Tibial nerve (tissue), 4 donors: Measurements from ENCODE around the gene STK25. TPM values are rescaled to one million over a fixed set of nuclear protein-coding genes. Genes with fewer than 3 reads are reported as not detected.

ENCODE experiments used
- DNase-seq, 2 donors: peaks; one replicate each; pipeline ENCODE4 v3.0.0-alpha.2; 2019; ENCODE audit warnings: low spot score in 2 of 2
- H3K27ac ChIP-seq, 4 donors: fragments of 200-600 bp; sonication (generic) in 3 of 4; one replicate each; pipeline ENCODE4 v1.5.1; 2017 to 2019; ENCODE audit warnings: mild to moderate bottlenecking in 1 of 4
- H3K27me3 ChIP-seq, 2 donors: fragments of 200-600 bp; sonication (generic) in 1 of 2; one replicate each; pipeline versions ENCODE4 v1.5.1 to v1.6.0; 2017 to 2019
- H3K36me3 ChIP-seq, 3 donors: fragments of 200-600 bp; sonication (generic); one replicate each; pipeline ENCODE4 v1.5.1; 2018 to 2019
- H3K4me1 ChIP-seq, 4 donors: fragments of 200-600 bp; sonication (generic) in 3 of 4; one replicate each; pipeline ENCODE4 v1.5.1; 2017 to 2019
- H3K4me3 ChIP-seq, 4 donors: fragments of 200-600 bp; sonication (generic) in 3 of 4; one replicate each; pipeline ENCODE4 v1.5.1; 2017 to 2019; ENCODE audit warnings: mild to moderate bottlenecking in 1 of 4, moderate library complexity in 1 of 4
- H3K9me3 ChIP-seq, 4 donors: fragments of 200-600 bp; sonication (generic) in 3 of 4; one replicate each; pipeline ENCODE4 v1.5.1; 2017 to 2019
- EP300 ChIP-seq, 2 donors: sonication (generic); formaldehyde crosslinking; IDR thresholded peaks; one replicate each; pipeline ENCODE4 v1.6.1; 2017; ENCODE audit warnings: antibody characterized with exemption in 2 of 2, mild to moderate bottlenecking in 1 of 2
- POLR2A ChIP-seq, 2 donors: fragments of 450-650 bp; IDR thresholded peaks; one replicate each; pipeline ENCODE4 v1.6.1; 2017; ENCODE audit warnings: antibody characterized with exemption in 2 of 2, mild to moderate bottlenecking in 2 of 2, moderate library complexity in 2 of 2
- WGBS, 2 donors: methylation state at CpG; one replicate each; pipeline ENCODE4 v1.1.5; 2018; 5-methylcytosine and 5-hydroxymethylcytosine counted together
- total RNA-seq, 4 donors: library from RNA; depleted of rRNA; stranded (reverse); fragments of >200 nt; gene quantifications; one replicate each; pipeline ENCODE4 v1.1.0, GENCODE V29; 2016
- TF ChIP-seq, protein P1 (sequence below), 5 experiments: fragments of 200-600 bp in 3 of 5; fragments of 450-650 bp in 2 of 5; sonication (generic) in 3 of 5; IDR thresholded peaks; one replicate each; pipeline ENCODE4 v1.5.1; 2016 to 2019; ENCODE audit warnings: antibody characterized with exemption in 5 of 5, mild to moderate bottlenecking in 3 of 5, moderate library complexity in 2 of 5

The STK25 gene
- total RNA-seq, 4 donors from 2014 or later, result 234 to 301 (median 275) TPM

DNA sequence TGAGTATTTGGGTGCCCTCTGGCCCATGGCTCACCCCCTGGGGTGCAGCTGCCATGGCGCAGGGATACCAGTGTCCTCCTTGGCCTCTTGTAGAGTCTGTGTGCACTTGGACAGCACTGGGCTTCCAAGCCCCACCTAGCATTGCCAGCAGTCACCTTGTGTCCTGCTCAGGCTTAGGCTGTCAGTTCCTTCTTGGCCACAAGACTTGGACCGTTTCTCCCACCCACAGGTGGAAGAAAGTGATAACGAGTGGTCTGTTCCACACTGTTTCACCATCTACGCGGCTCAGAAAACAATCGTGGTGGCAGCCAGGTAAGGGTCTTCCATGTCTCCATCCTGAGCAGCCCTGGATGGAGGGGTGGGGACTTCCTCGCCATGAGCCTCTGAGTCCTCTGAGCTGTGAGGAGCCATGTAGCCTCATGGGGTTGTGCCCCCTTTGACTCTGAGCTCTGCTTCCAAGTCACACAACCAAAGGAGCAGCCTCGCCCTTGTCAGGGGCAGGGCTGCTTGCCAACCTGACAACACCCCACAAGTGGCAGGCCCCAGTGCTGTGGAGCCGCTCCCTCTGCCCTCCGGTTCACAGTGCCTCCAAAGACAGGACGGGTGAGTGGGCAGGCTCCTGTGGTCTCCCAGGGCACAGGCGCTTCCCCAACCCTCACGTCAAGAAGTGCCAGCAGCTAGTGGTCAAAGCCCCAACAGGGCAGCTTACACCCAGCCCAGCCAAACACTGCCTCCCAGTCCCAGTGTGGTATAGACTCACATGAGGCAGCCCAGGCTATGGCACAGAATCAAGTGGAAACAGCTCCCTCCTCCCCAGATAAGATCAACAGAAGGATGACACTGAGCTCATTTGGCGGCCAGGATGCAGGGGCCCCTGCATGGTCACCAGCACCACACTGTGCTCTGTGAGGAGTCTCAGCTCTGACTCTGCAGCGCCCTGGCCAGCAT lies 18.4 kb downstream of the STK25 start:
- peaks cover 2 to 63% (median 8%) of the 10 kb centered on the region in 3 donors for H3K36me3 ChIP-seq
- H3K4me3 ChIP-seq, result no peak overlapping the region
- no peak overlapping the region for H3K27ac ChIP-seq
- TF ChIP-seq POLR2A (IDR thresholded peaks at IDR 0.05) (no peak), EP300 (IDR thresholded peaks at IDR 0.05) (no peak)
- TF ChIP-seq, protein P1, sequence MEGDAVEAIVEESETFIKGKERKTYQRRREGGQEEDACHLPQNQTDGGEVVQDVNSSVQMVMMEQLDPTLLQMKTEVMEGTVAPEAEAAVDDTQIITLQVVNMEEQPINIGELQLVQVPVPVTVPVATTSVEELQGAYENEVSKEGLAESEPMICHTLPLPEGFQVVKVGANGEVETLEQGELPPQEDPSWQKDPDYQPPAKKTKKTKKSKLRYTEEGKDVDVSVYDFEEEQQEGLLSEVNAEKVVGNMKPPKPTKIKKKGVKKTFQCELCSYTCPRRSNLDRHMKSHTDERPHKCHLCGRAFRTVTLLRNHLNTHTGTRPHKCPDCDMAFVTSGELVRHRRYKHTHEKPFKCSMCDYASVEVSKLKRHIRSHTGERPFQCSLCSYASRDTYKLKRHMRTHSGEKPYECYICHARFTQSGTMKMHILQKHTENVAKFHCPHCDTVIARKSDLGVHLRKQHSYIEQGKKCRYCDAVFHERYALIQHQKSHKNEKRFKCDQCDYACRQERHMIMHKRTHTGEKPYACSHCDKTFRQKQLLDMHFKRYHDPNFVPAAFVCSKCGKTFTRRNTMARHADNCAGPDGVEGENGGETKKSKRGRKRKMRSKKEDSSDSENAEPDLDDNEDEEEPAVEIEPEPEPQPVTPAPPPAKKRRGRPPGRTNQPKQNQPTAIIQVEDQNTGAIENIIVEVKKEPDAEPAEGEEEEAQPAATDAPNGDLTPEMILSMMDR (IDR thresholded peaks at IDR 0.05), result no peak
- no peak for DNase-seq
- no peaks in the 10 kb centered on the region for H3K4me1 ChIP-seq
- H3K27me3 ChIP-seq, result no peaks in the 10 kb centered on the region
- 85 to 89% methylated on average over 12 to 14 of the region's 15 CpGs for WGBS, 2 donors
- H3K9me3 ChIP-seq, result no peaks in the 10 kb centered on the region

DNA sequence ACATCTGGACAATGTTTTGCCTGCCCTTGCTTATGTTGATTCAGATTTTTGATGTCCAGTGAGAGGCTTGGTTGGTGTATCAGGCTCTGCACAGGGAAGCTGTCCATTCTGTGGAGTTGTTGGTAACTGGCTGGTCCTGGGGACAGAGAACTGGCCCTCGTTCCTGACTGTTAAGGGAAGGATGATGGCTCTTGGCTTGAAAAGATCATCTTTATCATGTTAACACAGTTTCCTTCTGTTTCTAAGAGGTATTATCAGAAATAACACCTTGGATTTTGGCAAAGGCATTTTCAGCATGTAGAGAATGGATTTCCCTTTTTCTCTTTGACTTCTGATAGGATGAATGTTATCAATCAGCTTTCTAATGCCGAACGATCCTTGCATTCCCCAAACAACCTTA lies 19.3 kb downstream of the STK25 start:
- WGBS, 2 donors, result 79 to 86% methylated on average over 3 of the region's 3 CpGs

DNA sequence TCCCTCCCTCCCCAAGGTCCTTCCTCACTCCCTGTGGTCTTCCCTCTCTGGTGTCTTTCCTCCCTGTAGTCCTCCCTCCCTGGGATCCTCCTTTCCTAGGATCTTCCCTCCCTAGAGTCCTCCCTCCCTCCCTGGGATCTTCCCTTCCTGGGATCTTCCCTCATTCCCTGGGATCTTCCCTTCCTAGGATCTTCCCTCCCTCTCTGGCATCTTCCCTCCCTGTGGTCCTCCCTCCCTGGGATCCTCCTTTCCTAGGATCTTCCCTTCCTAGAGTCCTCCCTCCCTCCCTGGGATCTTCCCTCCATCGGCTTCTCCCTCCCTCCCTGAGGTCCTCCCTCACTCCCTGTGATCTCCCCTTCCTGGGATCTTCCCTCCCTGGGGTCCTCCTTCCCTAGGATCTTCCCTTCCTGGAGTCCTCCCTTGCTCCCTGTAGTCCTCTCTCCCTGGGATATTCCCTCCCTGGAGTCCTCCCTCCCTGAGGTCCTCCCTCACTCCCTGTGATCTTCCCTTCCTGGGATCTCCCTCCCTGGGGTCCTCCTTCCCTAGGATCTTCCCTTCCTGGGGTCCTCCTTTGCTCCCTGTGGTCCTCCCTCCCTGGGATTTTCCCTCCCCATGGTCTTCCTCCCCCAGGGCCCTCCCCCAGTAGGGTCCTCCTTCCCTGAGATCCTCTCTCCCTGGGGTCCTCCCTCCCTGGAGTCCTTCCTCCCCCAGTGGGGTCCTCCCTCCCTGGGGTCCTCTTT lies 23.0 kb downstream of the STK25 start:
- H3K9me3 ChIP-seq, result no peaks in the 10 kb centered on the region

More for the DNA sequence above, 19.3 kb downstream of the STK25 start:
- no peak overlapping the region for H3K27ac ChIP-seq
- no peaks in the 10 kb centered on the region for H3K4me1 ChIP-seq
- peaks cover 2 to 60% (median 5%) of the 10 kb centered on the region in 3 donors for H3K36me3 ChIP-seq
- no peak overlapping the region for H3K4me3 ChIP-seq
- no peaks in the 10 kb centered on the region for H3K27me3 ChIP-seq
- no peaks in the 10 kb centered on the region for H3K9me3 ChIP-seq
- no peak for DNase-seq
- TF ChIP-seq, protein P1 (IDR thresholded peaks at IDR 0.05), result no peak

DNA sequence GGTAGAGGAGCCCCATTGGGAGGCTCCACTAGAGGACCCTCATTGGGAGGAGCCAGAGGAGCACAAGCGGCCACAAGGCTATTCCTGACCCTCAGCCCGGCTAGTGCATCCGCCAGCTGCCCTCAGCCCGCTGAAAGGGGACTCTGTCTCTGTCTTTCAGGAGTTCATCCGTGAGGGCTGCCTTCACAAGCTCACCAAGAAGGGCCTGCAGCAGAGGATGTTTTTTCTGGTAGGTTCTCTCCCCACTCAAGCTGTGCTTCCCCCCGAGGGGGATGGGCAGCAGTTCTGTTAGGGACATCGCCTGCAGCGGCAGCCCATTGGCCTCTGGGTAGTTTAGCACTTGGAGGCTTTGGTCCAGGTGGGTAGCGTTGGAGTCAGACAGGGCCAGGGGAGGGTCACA lies 25.1 kb downstream of the STK25 start:
- DNase-seq, result no peak

More for the DNA sequence above, 23.0 kb downstream of the STK25 start:
- no peak overlapping the region for H3K27ac ChIP-seq
- H3K27me3 ChIP-seq, result no peaks in the 10 kb centered on the region
- no peak overlapping the region for H3K4me3 ChIP-seq
- DNase-seq, result no peak
- H3K4me1 ChIP-seq, result no peaks in the 10 kb centered on the region
- TF ChIP-seq EP300 (IDR thresholded peaks at IDR 0.05) (no peak), POLR2A (IDR thresholded peaks at IDR 0.05) (no peak)
- TF ChIP-seq, protein P1 (IDR thresholded peaks at IDR 0.05), result no peak
- H3K36me3 ChIP-seq, result peaks cover 2 to 37% (median 5%) of the 10 kb centered on the region in 3 donors
- 76 to 78% methylated on average over 1 of the region's 1 CpG for WGBS, 2 donors

More for the DNA sequence above, 25.1 kb downstream of the STK25 start:
- 70 to 81% methylated on average over 4 to 7 of the region's 9 CpGs for WGBS, 2 donors
- Histone ChIP-seq H3K27ac (no peak overlapping the region), H3K4me1 (no peaks in the 10 kb centered on the region), H3K4me3 (no peak overlapping the region), H3K9me3 (no peaks in the 10 kb centered on the region), H3K27me3 (no peaks in the 10 kb centered on the region), H3K36me3 (peaks cover 0 to 42% (median 2%) of the 10 kb centered on the region in 3 donors)
- TF ChIP-seq POLR2A (IDR thresholded peaks at IDR 0.05) (no peak), EP300 (IDR thresholded peaks at IDR 0.05) (no peak)
- TF ChIP-seq, protein P1 (IDR thresholded peaks at IDR 0.05), result no peak
